K562 (cell line): Measurements from ENCODE around the gene YWHAB. TPM values are rescaled to one million over a fixed set of nuclear protein-coding genes. Genes with fewer than 3 reads are reported as not detected.

ENCODE experiments used
- ATAC-seq: fragments of 200-7000 bp; cut with Tn5 transposase; 3 replicates; pipeline ENCODE4 v1.9.1; 2020; ENCODE audit warnings: moderate library complexity
- BruUV-seq: library from RNA; stranded (reverse); fragments of 400-500 nt; replicated peaks from 2 replicates; lab custom pipeline; 2021; lab: Mats Ljungman, UMichigan
- CTCF ChIA-PET: fragments of 300-600 bp; formaldehyde crosslinking; extraction: SDS; loops from one replicate; lab custom pipeline; 2021; ENCODE audit warnings: low intra/inter-chr PET ratio; lab: Yijun Ruan, JAX
- POLR2A ChIA-PET: fragments of 300-600, 350-650 bp; sonication (Branson Sonifier 250); formaldehyde crosslinking; extraction: SDS; loops from one replicate; lab custom pipeline; 2021; ENCODE audit warnings: antibody characterized with exemption, inconsistent platforms; lab: Yijun Ruan, JAX
- DNase-seq, 4 experiments: peaks; one replicate each; pipeline versions ENCODE4 v3.0.0 to v3.0.0-alpha.2; 2011 to 2018; ENCODE audit warnings: low spot score in 3 of 4, mixed read lengths in 3 of 4; ENCODE audit errors: extremely low read depth in 1 of 4
- FAIRE-seq: peaks from 2 replicates; lab custom pipeline; 2011; peaks lifted over from hg19 to GRCh38; lab: Jason Lieb, UNC
- H2AFZ ChIP-seq: 2 replicates; pipeline ENCODE4 v1.6.0; 2011; ENCODE audit warnings: low read depth, low read length, control low read depth, inconsistent platforms
- H3K27ac ChIP-seq: fragments of 200-600 bp; 3 replicates; pipeline ENCODE4 v1.8.0; 2011; ENCODE audit warnings: low read depth, mild to moderate bottlenecking, control low read depth, inconsistent platforms, low read length, moderate library complexity, mixed read lengths; ENCODE audit errors: extremely low read depth
- H3K27me3 ChIP-seq, 2 experiments: fragments of 300-600 bp in 1 of 2; 2 replicates in 1 of 2; 3 replicates in 1 of 2; pipeline versions ENCODE4 v1.6.0 to v1.8.0; 2011; ENCODE audit warnings: inconsistent platforms in 2 of 2, low read length in 2 of 2, mild to moderate bottlenecking in 1 of 2, mixed read lengths in 1 of 2, moderate library complexity in 1 of 2; ENCODE audit not compliant: control insufficient read depth in 2 of 2, insufficient read depth in 2 of 2
- H3K36me3 ChIP-seq: fragments of 300-600 bp; 3 replicates; pipeline ENCODE4 v1.8.0; 2011; ENCODE audit warnings: mild to moderate bottlenecking, low read length, inconsistent platforms; ENCODE audit not compliant: control insufficient read depth, insufficient read depth
- H3K4me1 ChIP-seq, 2 experiments: fragments of 200-600 bp in 1 of 2; replicated peaks in 1 of 2; 2 replicates in 1 of 2; 3 replicates in 1 of 2; pipeline versions ENCODE4 v1.5.1 to v1.8.0; 2011; ENCODE audit warnings: inconsistent platforms in 2 of 2, low read length in 2 of 2, mild to moderate bottlenecking in 1 of 2, mixed read lengths in 1 of 2, moderate library complexity in 1 of 2; ENCODE audit not compliant: control insufficient read depth in 2 of 2, insufficient read depth in 2 of 2
- H3K4me2 ChIP-seq: 2 replicates; pipeline ENCODE4 v1.6.1; 2011; ENCODE audit warnings: low read length, control low read depth, inconsistent platforms, mixed read lengths; ENCODE audit not compliant: insufficient read depth
- H3K4me3 ChIP-seq: fragments of 200-600 bp; sonication (generic), shearing (Covaris generic); 2 replicates; pipeline ENCODE4 v1.5.1; 2016; ENCODE audit warnings: control low read depth, inconsistent platforms
- H3K79me2 ChIP-seq: fragments of 200-600 bp; 3 replicates; pipeline ENCODE4 v1.8.0; 2011; ENCODE audit warnings: low read length, inconsistent platforms; ENCODE audit not compliant: control insufficient read depth, insufficient read depth
- H3K9ac ChIP-seq, 2 experiments: 2 replicates each; pipeline versions ENCODE4 v1.6.0 to v1.6.1; 2011; ENCODE audit warnings: low read depth in 2 of 2, low read length in 2 of 2, control low read depth in 1 of 2, inconsistent platforms in 1 of 2, mild to moderate bottlenecking in 1 of 2, mixed read lengths in 1 of 2; ENCODE audit not compliant: insufficient read depth in 1 of 2
- H3K9me1 ChIP-seq: one replicate; pipeline ENCODE4 v1.6.0; 2011; ENCODE audit warnings: inconsistent platforms, mild to moderate bottlenecking, low read length, moderate library complexity; ENCODE audit not compliant: control insufficient read depth, insufficient read depth
- H3K9me3 ChIP-seq: replicated peaks from 2 replicates; pipeline ENCODE4 v1.5.1; 2011; ENCODE audit warnings: low read depth, low read length, inconsistent platforms; ENCODE audit not compliant: control insufficient read depth, insufficient read depth
- H4K20me1 ChIP-seq: replicated peaks from 2 replicates; pipeline ENCODE4 v1.6.1; 2011; ENCODE audit warnings: low read length, inconsistent platforms, mixed read lengths; ENCODE audit not compliant: control insufficient read depth, insufficient read depth
- CBX3 ChIP-seq, 2 experiments: IDR thresholded peaks; 1 replicate in 1 of 2; 2 replicates in 1 of 2; pipeline ENCODE4 v1.6.1; 2012; ENCODE audit warnings: inconsistent platforms in 2 of 2, low read length in 2 of 2, borderline replicate concordance in 1 of 2, control low read depth in 1 of 2
- DIDO1 ChIP-seq: fragments of 450-650 bp; IDR thresholded peaks from 2 replicates; pipeline ENCODE4 v1.6.1; 2016; ENCODE audit warnings: low read depth, missing biosample characterization, missing genetic modification characterization
- ESRRA ChIP-seq: fragments of 450-650 bp; IDR thresholded peaks from 2 replicates; pipeline ENCODE4 v1.6.1; 2014; ENCODE audit warnings: low read depth, mild to moderate bottlenecking, moderate library complexity, borderline replicate concordance
- ID3 ChIP-seq, 2 experiments: fragments of 250-450 bp in 1 of 2; fragments of 450-650 bp in 1 of 2; sonication (Bioruptor Pico) in 1 of 2; IDR thresholded peaks; 2 replicates each; pipeline versions ENCODE4 v1.6.1 to v1.8.0; 2016 to 2021; ENCODE audit warnings: mild to moderate bottlenecking in 2 of 2, moderate library complexity in 2 of 2, missing compliant biosample characterization in 1 of 2, missing genetic modification characterization in 1 of 2
- POLR2A ChIP-seq: fragments of 450-650 bp; conservative IDR thresholded peaks from 2 replicates; pipeline ENCODE4 v1.6.1; 2016
- SRSF9 ChIP-seq: fragments of 200-400 bp; formaldehyde crosslinking; IDR thresholded peaks from 2 replicates; pipeline ENCODE4 v1.6.1; 2017; ENCODE audit warnings: low read depth, low read length, borderline replicate concordance
- TAF1 ChIP-seq: IDR thresholded peaks from 2 replicates; pipeline ENCODE4 v1.6.1; 2011; ENCODE audit warnings: mild to moderate bottlenecking, low read length, moderate library complexity; ENCODE audit not compliant: insufficient read depth, control insufficient read depth, severe bottlenecking; ENCODE audit errors: extremely low read depth
- UBTF ChIP-seq, 2 experiments: IDR thresholded peaks; 2 replicates each; pipeline ENCODE4 v1.6.1; 2012; ENCODE audit warnings: improper control_type of control experiment in 2 of 2, low read depth in 2 of 2, low read length in 2 of 2, borderline replicate concordance in 1 of 2
- WGBS: fragments of 100-300 bp; shearing (Covaris generic); methylation state at CpG from one replicate; pipeline ENCODE4 v1.1.6; 2016; ENCODE audit warnings: low coverage, mixed read lengths; ENCODE audit not compliant: insufficient coverage; ENCODE audit errors: missing lambda C conversion rate; 5-methylcytosine and 5-hydroxymethylcytosine counted together
- in situ Hi-C: fragments of 300-500 bp; cut with MboI; formaldehyde crosslinking; loops from 4 replicates; pipeline ENCODE4 v1.15.0; 2018; ENCODE audit warnings: inconsistent platforms, mixed read lengths
- intact Hi-C: fragments of 100-400 bp; cut with micrococcal nuclease; formaldehyde crosslinking; loops from 2 replicates; pipeline ENCODE4 v1.14.2; 2022
- polyA plus RNA-seq, 8 experiments: library from polyadenylated mRNA; depleted of rRNA in 4 of 8; stranded (reverse) in 5 of 8; unstranded in 3 of 8; fragments of >200 nt; fragmentation: Nextera tagmentation in 2 of 8; fragmentation: Illumina TruSeq in 1 of 8; extraction: Ambion mirVana in 2 of 8; extraction: Trizol in 1 of 8; gene quantifications; 2 replicates each; pipeline versions ENCODE4 v1.2.1 to v1.2.3, GENCODE V29; 2011 to 2014; ENCODE audit warnings: inconsistent platforms in 1 of 8, missing spikeins in 1 of 8
- total RNA-seq, 7 experiments: library from RNA; depleted of rRNA in 6 of 7; stranded (reverse); fragments of >200 nt in 6 of 7; fragmentation: Illumina TruSeq in 2 of 7; extraction: Trizol in 2 of 7; gene quantifications; 2 replicates each; pipeline versions ENCODE4 v1.2.1 to v1.2.3, GENCODE V29; 2011 to 2021; ENCODE audit warnings: low replicate concordance in 1 of 7
- TF ChIP-seq, protein P1 (sequence below): fragments of 250-450 bp; sonication (Bioruptor Pico); IDR thresholded peaks from 2 replicates; pipeline ENCODE4 v1.4.0; 2020; ENCODE audit warnings: mild to moderate bottlenecking, moderate library complexity, borderline replicate concordance
- TF ChIP-seq, protein P2 (sequence below): fragments of 200-800 bp; sonication (Bioruptor generic); IDR thresholded peaks from 2 replicates; pipeline ENCODE4 v1.6.1; 2017; ENCODE audit warnings: missing genetic modification characterization, missing compliant biosample characterization

The YWHAB gene
- total and polyA plus RNA-seq, 9 of the 15 experiments (the other 6 are each of a cell fraction or from before 2014, with no cell fraction given), result 60.6 to 185 (median 96.1) TPM

DNA sequence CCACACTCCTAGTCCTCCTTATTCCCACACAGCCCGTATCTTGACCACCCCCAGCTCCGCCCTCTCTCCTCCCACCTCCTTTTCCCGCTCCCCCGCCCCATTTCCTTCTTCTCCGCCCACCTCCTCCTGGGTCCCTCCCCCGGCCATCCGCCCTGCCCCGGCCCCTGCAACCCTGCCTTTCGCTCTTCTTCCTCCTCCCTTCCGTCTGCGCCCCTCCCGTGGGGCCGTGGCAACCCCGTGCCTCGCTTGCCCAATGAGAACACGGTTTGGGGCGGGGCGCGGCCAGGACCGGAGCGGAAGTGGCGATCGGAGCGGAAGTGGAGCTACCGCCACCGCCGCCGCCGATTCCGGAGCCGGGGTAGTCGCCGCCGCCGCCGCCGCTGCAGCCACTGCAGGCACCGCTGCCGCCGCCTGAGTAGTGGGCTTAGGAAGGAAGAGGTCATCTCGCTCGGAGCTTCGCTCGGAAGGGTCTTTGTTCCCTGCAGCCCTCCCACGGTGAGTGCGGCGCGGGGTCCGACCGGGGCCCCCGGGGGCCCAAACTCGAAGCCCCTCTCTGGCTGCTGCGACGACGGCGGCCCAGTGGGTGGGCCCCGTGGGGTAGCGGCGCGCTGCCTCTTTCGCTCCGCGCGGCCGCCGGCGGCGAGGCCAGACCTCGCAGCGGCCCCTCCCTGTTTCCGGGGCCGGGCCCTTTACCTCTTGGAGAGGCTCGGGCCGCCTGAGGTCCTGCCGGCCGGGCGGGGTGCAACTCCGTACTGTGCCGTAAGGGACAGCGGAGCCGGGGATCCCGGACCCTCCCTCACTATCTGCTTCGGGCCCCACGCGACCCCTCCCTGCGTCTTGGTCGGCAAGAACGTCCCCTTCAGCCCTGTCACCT, at the start of gene YWHAB (continued):
- TF ChIP-seq, protein P1, sequence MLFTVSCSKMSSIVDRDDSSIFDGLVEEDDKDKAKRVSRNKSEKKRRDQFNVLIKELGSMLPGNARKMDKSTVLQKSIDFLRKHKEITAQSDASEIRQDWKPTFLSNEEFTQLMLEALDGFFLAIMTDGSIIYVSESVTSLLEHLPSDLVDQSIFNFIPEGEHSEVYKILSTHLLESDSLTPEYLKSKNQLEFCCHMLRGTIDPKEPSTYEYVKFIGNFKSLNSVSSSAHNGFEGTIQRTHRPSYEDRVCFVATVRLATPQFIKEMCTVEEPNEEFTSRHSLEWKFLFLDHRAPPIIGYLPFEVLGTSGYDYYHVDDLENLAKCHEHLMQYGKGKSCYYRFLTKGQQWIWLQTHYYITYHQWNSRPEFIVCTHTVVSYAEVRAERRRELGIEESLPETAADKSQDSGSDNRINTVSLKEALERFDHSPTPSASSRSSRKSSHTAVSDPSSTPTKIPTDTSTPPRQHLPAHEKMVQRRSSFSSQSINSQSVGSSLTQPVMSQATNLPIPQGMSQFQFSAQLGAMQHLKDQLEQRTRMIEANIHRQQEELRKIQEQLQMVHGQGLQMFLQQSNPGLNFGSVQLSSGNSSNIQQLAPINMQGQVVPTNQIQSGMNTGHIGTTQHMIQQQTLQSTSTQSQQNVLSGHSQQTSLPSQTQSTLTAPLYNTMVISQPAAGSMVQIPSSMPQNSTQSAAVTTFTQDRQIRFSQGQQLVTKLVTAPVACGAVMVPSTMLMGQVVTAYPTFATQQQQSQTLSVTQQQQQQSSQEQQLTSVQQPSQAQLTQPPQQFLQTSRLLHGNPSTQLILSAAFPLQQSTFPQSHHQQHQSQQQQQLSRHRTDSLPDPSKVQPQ (CRISPR knock-in tag), result 0 out of 2 replicates have a peak, but pooled peaks have one; percentile 23

GRCh38 chr20:44836601-44837120, 48.8 kb upstream of the YWHAB start:
- H3K4me3 ChIP-seq, result no peak overlapping the region
- H3K27me3 ChIP-seq, result peaks cover 25 to 39% of the 10 kb centered on the region in 2 experiments
- ATAC-seq (no peak), DNase-seq (no peak), FAIRE-seq (no peak)
- H4K20me1 ChIP-seq, result no peaks in the 10 kb centered on the region
- BruUV-seq, result no TSS peak
- 0% methylated on average over 12 of the region's 12 CpGs for WGBS
- H2AFZ ChIP-seq, result no peak overlapping the region
- no peak overlapping the region for H3K9ac ChIP-seq
- ChIA-PET CTCF (no interaction called here), POLR2A (interaction anchor here (0.8 kb wide), 1 partner anchor 51 kb away, joined by 3 read pairs; no protein-coding TSS in a partner anchor)
- H3K79me2 ChIP-seq, result no peaks in the 10 kb centered on the region
- no peaks in the 10 kb centered on the region for H3K4me1 ChIP-seq
- H3K36me3 ChIP-seq, result no peaks in the 10 kb centered on the region
- no peak overlapping the region for H3K27ac ChIP-seq
- intact Hi-C loops (no loop called here), in situ Hi-C loops (no loop called here)
- H3K4me2 ChIP-seq, result no peak overlapping the region
- H3K9me1 ChIP-seq, result no peaks in the 10 kb centered on the region
- H3K9me3 ChIP-seq, result no peaks in the 10 kb centered on the region
- no peak for TF ChIP-seq ESRRA
- no peak for TF ChIP-seq UBTF (IDR thresholded peaks at IDR 0.05; ENCODE audit: borderline replicate concordance in 1 of 2, low read depth in 2 of 2, low read length in 2 of 2)
- TF ChIP-seq SRSF9, result no peak
- TF ChIP-seq, protein P2, sequence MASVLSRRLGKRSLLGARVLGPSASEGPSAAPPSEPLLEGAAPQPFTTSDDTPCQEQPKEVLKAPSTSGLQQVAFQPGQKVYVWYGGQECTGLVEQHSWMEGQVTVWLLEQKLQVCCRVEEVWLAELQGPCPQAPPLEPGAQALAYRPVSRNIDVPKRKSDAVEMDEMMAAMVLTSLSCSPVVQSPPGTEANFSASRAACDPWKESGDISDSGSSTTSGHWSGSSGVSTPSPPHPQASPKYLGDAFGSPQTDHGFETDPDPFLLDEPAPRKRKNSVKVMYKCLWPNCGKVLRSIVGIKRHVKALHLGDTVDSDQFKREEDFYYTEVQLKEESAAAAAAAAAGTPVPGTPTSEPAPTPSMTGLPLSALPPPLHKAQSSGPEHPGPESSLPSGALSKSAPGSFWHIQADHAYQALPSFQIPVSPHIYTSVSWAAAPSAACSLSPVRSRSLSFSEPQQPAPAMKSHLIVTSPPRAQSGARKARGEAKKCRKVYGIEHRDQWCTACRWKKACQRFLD (CRISPR knock-in tag), result no peak
- TF ChIP-seq TAF1, result no peak
- no peak for TF ChIP-seq CBX3 (IDR thresholded peaks at IDR 0.05; ENCODE audit: borderline replicate concordance in 1 of 2, low read length in 2 of 2)
- TF ChIP-seq ID3 (CRISPR knock-in tag; IDR thresholded peaks at IDR 0.05), result no peak
- no peak for TF ChIP-seq ID3 (tag; IDR thresholded peaks at IDR 0.05)
- no peak for TF ChIP-seq POLR2A
- no peak for TF ChIP-seq DIDO1 (tag)
